Ureter (tissue), 1 donor: ENCODE measurements around the gene DLX3. TPM values are rescaled to one million over a fixed set of nuclear protein-coding genes. Genes with fewer than 3 reads are reported as not detected.

ENCODE experiments used
- DNase-seq: peaks from one replicate; pipeline ENCODE4 v3.0.0-alpha.2; 2020; ENCODE audit warnings: low spot score
- total RNA-seq: library from RNA; stranded (reverse); gene quantifications from one replicate; pipeline ENCODE4 v1.2.4, GENCODE V29; 2023
- donor health status: DM: yes; HTN: yes; CAD: no.

Gene DLX3
- total RNA-seq, 1 donor from 2014 or later: 1.1 TPM

DNA sequence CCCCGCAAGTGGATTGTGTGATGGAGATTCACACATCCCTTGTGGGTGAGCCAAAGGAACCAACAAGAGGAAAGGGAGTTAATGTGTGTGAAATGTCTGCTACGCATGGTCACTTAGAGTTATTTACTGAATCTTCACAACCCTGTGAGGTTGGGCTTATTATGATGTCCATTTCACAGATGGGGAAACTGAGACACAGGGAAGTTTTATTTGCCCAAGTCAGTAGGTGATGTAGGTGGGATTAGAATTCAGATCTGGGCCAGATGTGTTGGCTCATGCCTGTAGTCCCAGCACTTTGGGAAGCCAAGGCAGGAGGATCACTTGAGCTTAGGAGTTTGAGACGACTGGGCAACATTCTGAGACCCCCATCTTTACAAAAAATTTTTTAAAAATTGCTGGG, 37.7 kb downstream of the DLX3 start:
- DNase-seq: no peak

DNA sequence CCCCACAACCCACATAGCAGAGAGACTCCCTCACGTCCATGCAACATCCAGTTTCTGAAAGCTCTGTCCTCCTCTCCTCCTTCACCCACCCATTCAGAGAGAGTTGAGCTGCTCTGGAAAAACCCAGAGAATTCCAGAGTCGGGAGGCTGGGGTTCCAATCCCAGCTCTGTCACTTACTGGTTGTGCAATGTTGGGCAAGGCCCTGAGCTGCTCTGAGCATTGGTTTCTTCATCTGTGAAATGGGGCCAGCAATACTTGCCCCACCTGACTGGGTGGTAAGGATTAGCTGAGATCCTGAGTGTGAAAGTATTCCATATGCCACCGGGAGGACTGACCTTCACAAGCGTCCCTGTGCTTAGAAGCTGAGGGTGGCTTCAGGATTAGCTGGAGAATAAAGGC, 38.2 kb downstream of the DLX3 start:
- no peak for DNase-seq

DNA sequence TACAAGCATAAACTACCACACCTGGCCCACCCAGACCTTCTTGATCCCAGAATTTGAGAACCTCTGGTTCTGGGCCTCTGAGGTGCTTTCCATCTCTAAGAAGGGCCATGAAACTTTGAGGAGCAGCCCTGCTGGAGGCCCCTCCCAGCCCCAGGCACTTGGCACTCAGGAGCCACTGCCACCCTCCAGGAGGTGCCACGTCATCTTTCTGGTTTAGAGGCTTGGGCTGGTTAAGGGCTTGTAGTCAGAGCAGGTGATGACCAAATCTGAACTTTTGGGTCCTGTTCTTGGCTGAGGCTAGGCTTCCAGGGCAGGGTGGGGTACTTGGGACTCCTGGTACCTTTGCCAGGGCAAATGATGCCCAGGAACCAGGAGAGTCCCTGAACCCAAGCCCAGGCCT, 39.9 kb downstream of the DLX3 start:
- DNase-seq: no peak

GRCh38 chr17:49952912-49953497, 42.0 kb downstream of the DLX3 start:
- no peak for DNase-seq

DNA sequence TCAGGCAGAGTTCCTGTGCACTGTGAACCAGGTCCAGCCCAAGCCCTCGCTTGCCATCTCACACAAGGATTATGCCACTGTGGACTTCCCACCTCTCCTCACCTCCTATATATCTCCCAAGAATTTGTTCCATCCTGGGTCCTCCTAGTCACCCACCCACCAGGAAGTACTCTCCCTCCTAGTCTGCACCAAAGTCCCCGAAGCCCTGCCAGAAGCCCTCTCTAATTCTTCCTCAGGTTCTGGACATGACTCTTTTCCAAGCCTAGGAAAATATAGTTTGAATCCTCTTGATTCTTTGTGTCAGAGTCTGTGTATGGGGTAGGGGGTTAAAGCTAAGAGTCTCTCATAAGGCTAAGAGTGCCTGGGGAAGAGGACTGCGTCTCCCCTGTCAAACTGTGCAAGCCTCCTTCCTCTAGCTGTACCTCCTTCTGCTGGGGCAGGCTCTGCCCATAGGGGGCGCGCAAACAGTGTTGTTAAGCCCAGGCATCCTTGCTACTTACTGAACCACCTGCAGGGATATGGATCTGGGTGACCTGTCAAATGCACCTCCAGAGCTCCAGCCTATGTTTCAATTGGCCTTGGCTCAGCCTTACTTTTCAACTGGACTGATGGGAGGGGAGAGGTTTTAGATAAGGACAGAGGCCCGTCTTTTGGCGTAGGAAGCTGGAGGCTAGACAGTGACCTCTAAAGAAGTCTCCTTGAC, 42.7 kb downstream of the DLX3 start:
- DNase-seq: peak; percentile 85

DNA sequence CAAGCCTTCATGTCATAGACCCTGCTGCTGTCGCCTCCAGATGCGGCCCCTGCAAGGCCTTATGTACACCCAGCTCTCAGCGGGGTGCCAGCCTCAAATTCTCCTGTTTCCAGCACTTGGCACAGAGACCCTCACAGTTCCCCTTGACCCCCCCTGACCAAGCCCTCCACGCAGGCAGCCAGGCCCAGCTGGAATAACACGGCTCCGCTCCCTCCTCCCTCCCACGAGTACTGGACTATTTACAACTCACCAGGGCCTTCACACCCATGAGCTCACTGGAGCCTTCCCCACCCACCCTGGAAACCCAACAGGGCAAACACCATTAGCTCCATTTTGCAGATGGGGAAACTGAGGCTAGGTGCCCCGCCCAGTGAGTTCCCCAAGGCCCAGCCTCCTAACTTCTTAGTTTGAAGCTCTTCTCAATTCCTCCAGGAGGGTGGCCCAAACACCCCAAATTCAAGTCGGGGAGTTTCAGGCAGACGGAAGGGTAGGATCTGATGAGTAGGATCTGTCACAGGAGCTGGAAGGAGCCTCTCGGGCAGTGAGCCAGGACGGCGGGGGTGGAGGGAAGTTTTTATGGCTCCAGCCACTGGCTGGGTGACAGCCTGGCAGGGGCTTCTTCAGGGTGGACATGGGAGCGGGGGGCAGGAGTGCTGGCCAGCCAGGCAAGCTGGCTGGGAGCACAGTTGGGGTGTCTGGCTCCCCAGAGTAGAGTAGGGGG, 43.5 kb downstream of the DLX3 start:
- DNase-seq: no peak

DNA sequence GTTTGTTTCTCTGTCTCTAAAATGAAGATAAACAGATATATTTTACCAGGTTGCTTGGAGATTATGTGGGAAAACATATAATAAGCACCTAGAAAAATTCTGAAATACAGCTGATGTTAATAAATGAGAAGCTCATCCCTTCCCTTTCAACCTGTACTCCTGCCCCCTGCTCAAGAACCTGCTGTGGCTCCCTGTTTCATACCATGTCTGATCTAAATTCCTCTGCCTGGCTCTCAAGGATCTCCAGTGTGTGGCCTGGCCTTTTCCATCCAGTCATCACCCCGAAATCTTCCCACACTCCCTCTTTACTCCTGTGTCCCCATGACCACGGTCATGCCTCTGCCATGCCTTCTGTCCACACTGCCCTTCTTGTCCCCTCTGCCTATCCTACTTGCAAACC, 45.4 kb downstream of the DLX3 start:
- no peak for DNase-seq

GRCh38 chr17:49946964-49947584, 48.0 kb downstream of the DLX3 start:
- no peak for DNase-seq

DNA sequence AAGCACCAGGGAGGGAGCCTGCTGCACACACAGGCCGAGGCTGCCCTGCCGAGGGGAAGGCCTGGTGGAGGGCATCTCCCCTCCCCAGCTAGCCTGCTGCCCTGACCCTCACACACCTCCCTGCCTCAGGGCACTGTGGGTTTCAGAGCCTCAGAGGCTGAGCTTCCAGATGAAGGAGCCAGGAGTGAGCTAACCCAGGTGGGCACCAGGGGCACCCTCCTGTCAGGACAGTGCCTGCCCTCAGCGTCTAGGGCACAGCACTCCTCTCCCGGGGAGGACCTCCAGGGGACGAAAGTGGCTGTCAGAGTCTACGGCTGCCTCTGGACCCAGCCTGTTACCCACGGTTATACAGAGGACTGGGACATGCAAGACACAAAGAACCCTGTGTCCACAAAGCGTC, 48.8 kb downstream of the DLX3 start:
- no peak for DNase-seq

DNA sequence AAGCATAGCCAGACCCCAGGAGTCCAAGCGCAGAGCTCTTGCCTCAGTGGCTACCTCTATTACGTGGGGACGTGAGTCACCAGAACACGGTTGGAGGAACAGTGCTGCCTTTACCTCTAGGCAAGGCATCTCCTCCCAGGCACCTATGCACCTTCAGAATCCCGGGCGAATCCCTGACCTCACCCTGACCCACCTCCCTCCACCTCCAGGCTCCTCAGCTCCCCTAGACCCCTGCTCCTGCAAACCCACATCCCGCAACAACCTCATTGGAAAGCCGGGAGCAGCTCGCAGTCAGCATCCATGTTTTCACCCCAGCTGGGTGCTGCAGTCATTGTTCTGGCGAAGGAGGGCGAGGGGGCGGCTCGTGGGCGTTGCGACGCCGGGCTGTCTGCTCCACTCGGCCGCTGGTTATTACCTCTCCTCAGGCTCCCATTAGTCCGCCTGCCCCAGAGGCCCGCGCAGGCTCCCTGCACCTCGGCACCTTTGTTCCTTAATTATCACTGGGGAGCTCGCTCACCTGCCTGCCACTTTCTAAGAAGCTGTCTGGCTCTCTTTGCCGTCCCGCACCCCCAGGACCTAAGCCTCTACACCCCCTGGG, 50.7 kb downstream of the DLX3 start:
- DNase-seq: no peak

DNA sequence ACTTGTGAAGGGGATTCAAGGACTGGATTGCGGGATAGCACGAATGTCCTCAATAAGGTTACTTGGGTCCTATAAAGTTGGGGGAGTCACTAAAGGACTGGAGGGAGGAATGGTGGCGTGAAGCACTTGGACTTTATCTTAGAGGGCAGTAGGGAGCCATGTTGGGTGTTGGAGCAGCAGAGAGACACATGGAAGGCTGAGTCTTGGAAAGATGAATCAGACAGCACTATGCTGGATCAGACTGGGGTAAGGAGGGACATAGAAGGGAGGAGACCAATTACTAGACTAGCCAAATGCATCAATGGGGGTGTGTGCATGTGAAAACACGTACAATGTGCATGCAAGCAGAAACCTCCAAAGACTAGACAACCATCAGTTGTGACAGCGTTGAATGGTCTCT, 52.1 kb downstream of the DLX3 start:
- DNase-seq: no peak

DNA sequence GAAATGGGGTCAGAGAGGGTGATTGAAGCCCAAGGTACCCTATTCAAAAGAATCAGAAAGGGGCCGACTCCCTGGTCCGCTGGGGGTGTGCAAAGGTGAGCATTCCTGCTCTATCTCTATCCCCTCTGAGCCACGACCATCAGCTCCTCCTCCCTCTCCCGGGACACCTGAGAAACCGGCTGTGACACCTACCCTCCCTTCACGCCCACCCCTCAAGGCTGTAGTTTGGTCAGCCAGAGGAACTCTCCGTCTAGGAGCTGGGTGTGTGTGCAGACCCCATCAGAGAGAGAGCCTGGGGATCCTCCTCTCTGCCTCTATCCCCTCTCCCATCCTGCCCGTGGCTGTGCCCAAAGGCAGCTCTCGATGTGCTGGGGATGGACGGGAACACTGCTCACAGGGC, 53.6 kb downstream of the DLX3 start:
- no peak for DNase-seq

Other genes starting within 250 kb of the DLX3 start
- gene FAM117A, start 231.1 kb downstream of the DLX3 start, total RNA-seq: 12.4 TPM
- gene KAT7, start 206.5 kb downstream of the DLX3 start, total RNA-seq: 98.2 TPM
- not detected for gene TAC4, start 147.2 kb downstream of the DLX3 start, total RNA-seq
- gene DLX4, start 26.0 kb downstream of the DLX3 start, total RNA-seq: 1.1 TPM
- 211 TPM for gene ITGA3, start 60.9 kb upstream of the DLX3 start, total RNA-seq
- 25.7 TPM for gene PDK2, start 100.1 kb upstream of the DLX3 start, total RNA-seq
- gene SAMD14, start 134.9 kb upstream of the DLX3 start, total RNA-seq: 5.5 TPM
- gene PPP1R9B, start 155.5 kb upstream of the DLX3 start, total RNA-seq: 38.4 TPM
- 16.9 TPM for gene SGCA, start 170.8 kb upstream of the DLX3 start, total RNA-seq
- gene COL1A1, start 206.4 kb upstream of the DLX3 start, total RNA-seq: 331 TPM